GM13977 (cell line): ENCODE results near the gene TP53RK.

Experiments used
- DNase-seq: peaks from one replicate; pipeline ENCODE4 v3.0.0; 2012; ENCODE audit warnings: low spot score
- CTCF ChIP-seq: IDR thresholded peaks from 2 replicates; pipeline ENCODE4 v1.5.1; 2012; ENCODE audit warnings: mild to moderate bottlenecking, control low read depth; ENCODE audit not compliant: insufficient read depth; ENCODE audit errors: extremely low read depth, missing control alignments
- in situ Hi-C: fragments of 300-500 bp; cut with MboI; formaldehyde crosslinking; loops from one replicate; pipeline ENCODE4 v1.12.0; 2022; ENCODE audit warnings: low sequenced_read_pairs, low pct_unique_long_range_greater_than_20kb, mixed read lengths, inconsistent platforms; ENCODE audit not compliant: unreplicated experiment

The TP53RK gene

GRCh38 chr20:46642969-46643343, 46.3 kb downstream of the TP53RK start:
- no peak for TF ChIP-seq CTCF
- no peak for DNase-seq
- in situ Hi-C loops: no loop called here

- in situ Hi-C loops: no loop called here
- TF ChIP-seq CTCF: no peak
- no peak for DNase-seq
Observed at GRCh38 chr20:46642265-46642968, 46.8 kb downstream of the TP53RK start.

GRCh38 chr20:46641424-46641823, 47.8 kb downstream of the TP53RK start:
- DNase-seq: no peak
- in situ Hi-C loops: no loop called here
- TF ChIP-seq CTCF: no peak

DNA sequence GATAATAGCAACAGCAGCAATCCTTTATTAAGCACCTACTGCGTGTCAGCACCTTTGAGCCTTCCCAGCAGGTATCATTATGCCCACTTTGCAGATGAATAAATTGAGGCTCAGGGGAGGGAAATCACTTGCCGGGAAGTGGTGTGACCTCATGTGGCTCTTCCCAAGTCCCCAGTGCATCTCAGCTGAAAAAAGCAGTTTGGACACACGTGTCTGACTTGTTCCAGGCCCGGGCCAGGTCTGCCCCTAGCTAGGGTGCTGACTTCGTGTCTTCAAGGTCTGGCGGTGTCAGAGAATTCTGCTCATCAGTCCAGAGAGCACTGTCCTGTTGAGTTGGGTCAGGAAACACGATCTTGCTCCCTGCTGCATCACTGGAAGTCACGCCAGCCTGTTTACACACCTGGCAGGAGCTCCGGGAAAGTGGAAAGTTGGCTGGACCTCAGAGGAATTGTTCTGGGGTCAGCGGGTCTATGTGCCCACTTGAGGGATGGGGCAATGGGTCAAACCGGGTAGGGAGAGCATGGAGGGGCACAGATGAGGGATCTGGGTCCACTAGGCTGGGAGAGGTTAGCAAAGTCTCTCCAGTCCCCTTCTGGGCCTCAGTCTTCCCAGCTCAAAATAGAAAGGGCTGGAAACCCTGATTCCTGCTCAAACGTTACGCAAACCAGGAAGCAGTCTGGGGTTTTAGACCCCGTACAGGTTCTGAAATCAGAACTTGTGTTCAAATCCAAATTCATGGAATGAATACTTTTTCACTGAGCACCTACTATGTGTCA, 48.5 kb downstream of the TP53RK start:
- in situ Hi-C loops: no loop called here

DNA sequence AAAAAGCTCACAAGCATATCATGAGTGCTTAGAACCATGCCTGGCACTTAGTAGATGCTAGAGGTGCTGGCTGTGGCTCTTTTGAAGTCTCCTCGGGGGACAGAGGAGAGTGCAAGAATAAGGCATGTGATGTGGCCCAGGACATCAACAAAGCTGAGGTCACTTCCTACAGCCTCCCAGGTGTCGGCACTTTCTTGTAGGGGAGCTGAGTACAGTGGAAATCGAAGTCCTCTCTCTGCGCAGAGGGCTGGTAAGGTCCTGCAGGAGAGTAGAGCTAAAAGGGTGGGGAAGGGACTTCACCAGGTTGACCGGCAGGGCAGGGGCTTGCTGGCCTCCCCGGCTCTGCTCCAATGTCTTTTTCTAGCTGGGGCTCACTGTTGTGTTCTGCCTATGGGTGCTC, 49.2 kb downstream of the TP53RK start:
- no peak for TF ChIP-seq CTCF
- no peak for DNase-seq
- in situ Hi-C loops: no loop called here

More for the DNA sequence above, 48.5 kb downstream of the TP53RK start:
- no peak for DNase-seq
- TF ChIP-seq CTCF: no peak

DNA sequence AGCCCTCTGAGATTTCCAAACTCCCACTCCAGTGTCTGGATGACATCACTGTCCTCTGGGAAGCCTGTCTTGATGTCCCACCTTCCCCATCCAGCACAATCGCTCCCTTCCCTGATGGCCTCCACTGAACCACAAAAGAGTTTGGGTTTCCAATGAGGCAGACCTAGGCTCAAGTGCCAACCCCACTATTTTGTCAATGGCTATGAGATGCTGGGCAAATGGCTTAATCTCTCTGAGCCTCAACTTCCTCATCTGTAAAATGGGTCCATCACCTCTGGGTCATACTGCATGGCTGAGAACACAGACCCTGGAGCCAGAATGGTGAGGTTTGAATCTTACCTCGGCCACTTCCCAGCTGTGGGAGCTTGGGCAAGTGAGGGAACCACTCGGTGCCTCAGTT, 49.7 kb downstream of the TP53RK start:
- TF ChIP-seq CTCF: no peak
- in situ Hi-C loops: no loop called here

More for the DNA sequence above, 49.7 kb downstream of the TP53RK start:
- no peak for DNase-seq
